Measurements from ENCODE around the gene RAPGEF1.
"Not testable (repeated sequence)": the region's sequence is repeated elsewhere in the genome, so short reads cannot be mapped to it uniquely, and the experiment has no call there.

RAPGEF1 gene

GRCh38 chr9:131727795-131728545 lies 11.9 kb downstream of the RAPGEF1 start:
- DNase-seq: no peak

GRCh38 chr9:131727184-131727759 lies 12.6 kb downstream of the RAPGEF1 start:
- DNase-seq: no peak

- no peak for DNase-seq
Measured at GRCh38 chr9:131724683-131725082, 15.2 kb downstream of the RAPGEF1 start.

- DNase-seq: no peak
Measured at GRCh38 chr9:131723632-131724031, 16.2 kb downstream of the RAPGEF1 start.

- DNase-seq: no peak
Measured at GRCh38 chr9:131722255-131722654, 17.6 kb downstream of the RAPGEF1 start.

GRCh38 chr9:131721076-131721475 lies 18.8 kb downstream of the RAPGEF1 start:
- no peak for DNase-seq

- no peak for DNase-seq
Measured at GRCh38 chr9:131720330-131720729, 19.5 kb downstream of the RAPGEF1 start.

GRCh38 chr9:131719262-131719908 lies 20.5 kb downstream of the RAPGEF1 start:
- peak; percentile 23 for DNase-seq

- DNase-seq: no peak
Measured at GRCh38 chr9:131717719-131718460, 22.0 kb downstream of the RAPGEF1 start.

GRCh38 chr9:131715906-131716305 lies 24.0 kb downstream of the RAPGEF1 start:
- DNase-seq: no peak

GRCh38 chr9:131714821-131715220 lies 25.1 kb downstream of the RAPGEF1 start:
- no peak for DNase-seq

GRCh38 chr9:131714161-131714646 lies 25.7 kb downstream of the RAPGEF1 start:
- DNase-seq: no peak

- no peak for DNase-seq
Measured at GRCh38 chr9:131713016-131713415, 26.9 kb downstream of the RAPGEF1 start.

- DNase-seq: no peak
Measured at GRCh38 chr9:131712151-131712716, 27.6 kb downstream of the RAPGEF1 start.

- DNase-seq: no peak
Measured at GRCh38 chr9:131709771-131710431, 30.0 kb downstream of the RAPGEF1 start.

- DNase-seq: not testable (repeated sequence)
Measured at GRCh38 chr9:131709010-131709770, 30.7 kb downstream of the RAPGEF1 start.

- DNase-seq: no peak
Measured at GRCh38 chr9:131708226-131709002, 31.5 kb downstream of the RAPGEF1 start.

GRCh38 chr9:131707733-131708157 lies 32.1 kb downstream of the RAPGEF1 start:
- no peak for DNase-seq

GRCh38 chr9:131707050-131707449 lies 32.8 kb downstream of the RAPGEF1 start:
- no peak for DNase-seq

- no peak for DNase-seq
Measured at GRCh38 chr9:131706608-131706970, 33.3 kb downstream of the RAPGEF1 start.

GRCh38 chr9:131704988-131705387 lies 34.9 kb downstream of the RAPGEF1 start:
- no peak for DNase-seq

Data from midbrain (tissue), 1 donor.